Prostate gland (tissue), 2 donors: ENCODE measurements around the gene ZKSCAN2.

Experiments used
- POLR2AphosphoS5 ChIP-seq: sonication (generic); formaldehyde crosslinking; IDR thresholded peaks from one replicate; pipeline ENCODE4 v1.6.1; 2017; ENCODE audit warnings: antibody characterized with exemption
- TF ChIP-seq, protein P1 (sequence below), 4 experiments: fragments of 200-600 bp in 2 of 4; fragments of 450-650 bp in 2 of 4; sonication (generic) in 2 of 4; IDR thresholded peaks; 1 replicate in 3 of 4; 2 replicates in 1 of 4; pipeline ENCODE4 v1.5.1; 2016 to 2019; ENCODE audit warnings: antibody characterized with exemption in 4 of 4, mild to moderate bottlenecking in 2 of 4, moderate library complexity in 2 of 4

DNA sequence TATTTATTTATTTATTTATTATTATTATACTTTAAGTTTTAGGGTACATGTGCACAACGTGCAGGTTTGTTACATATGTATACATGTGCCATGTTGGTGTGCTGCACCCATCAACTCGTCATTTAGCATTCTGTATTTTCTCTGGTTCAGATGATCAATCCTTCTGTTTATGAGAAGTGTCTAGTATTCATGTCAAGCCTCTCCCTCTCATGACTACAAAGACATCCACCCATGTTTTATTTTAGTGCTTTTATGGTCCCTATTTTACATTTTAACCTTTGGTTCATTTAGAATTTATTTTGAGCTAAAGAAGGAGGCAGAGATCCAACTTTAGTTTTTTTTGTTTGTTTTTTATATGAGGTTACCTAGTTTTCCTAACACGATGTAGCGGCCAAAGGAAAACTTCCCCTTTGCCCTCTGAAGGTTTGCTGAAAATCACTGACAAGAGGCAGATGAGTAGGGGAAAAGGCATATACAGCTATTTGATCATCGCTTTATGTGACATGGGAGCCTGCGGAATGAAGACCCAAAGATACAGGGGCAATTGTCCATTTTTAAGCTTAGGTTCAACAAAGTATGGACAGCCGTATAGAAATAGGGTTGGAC is 63.3 kb downstream of the ZKSCAN2 start:
- TF ChIP-seq, protein P1, sequence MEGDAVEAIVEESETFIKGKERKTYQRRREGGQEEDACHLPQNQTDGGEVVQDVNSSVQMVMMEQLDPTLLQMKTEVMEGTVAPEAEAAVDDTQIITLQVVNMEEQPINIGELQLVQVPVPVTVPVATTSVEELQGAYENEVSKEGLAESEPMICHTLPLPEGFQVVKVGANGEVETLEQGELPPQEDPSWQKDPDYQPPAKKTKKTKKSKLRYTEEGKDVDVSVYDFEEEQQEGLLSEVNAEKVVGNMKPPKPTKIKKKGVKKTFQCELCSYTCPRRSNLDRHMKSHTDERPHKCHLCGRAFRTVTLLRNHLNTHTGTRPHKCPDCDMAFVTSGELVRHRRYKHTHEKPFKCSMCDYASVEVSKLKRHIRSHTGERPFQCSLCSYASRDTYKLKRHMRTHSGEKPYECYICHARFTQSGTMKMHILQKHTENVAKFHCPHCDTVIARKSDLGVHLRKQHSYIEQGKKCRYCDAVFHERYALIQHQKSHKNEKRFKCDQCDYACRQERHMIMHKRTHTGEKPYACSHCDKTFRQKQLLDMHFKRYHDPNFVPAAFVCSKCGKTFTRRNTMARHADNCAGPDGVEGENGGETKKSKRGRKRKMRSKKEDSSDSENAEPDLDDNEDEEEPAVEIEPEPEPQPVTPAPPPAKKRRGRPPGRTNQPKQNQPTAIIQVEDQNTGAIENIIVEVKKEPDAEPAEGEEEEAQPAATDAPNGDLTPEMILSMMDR (IDR thresholded peaks at IDR 0.05) = no peak
- no peak for TF ChIP-seq POLR2AphosphoS5
